Common myeloid progenitor, CD34-positive (primary cell): ENCODE results near the gene PRTFDC1.

Source experiments
- CTCF ChIA-PET: fragments of 350-600 bp; sonication (Branson Sonifier 250); formaldehyde crosslinking; loops from one replicate; lab custom pipeline; 2021; ENCODE audit warnings: antibody characterized with exemption; lab: Charles Lee
- POLR2A ChIA-PET: fragments of 350-600 bp; sonication (Branson Sonifier 250); formaldehyde crosslinking; loops from one replicate; lab custom pipeline; 2021; ENCODE audit warnings: antibody characterized with exemption; lab: Charles Lee
- DNase-seq, 3 donors: peaks; one replicate each; pipeline versions ENCODE4 v3.0.0 to v3.0.0-alpha.2; 2013
- H3K27ac ChIP-seq, 2 experiments: 1 replicate in 1 of 2; 2 replicates in 1 of 2; pipeline ENCODE4 v1.7.0; 2013; ENCODE audit warnings: inconsistent platforms in 2 of 2, low read length in 2 of 2, mild to moderate bottlenecking in 2 of 2, low read depth in 1 of 2, moderate library complexity in 1 of 2; ENCODE audit not compliant: severe bottlenecking in 2 of 2, insufficient read depth in 1 of 2, poor library complexity in 1 of 2
- H3K27me3 ChIP-seq, 5 experiments: replicated peaks in 2 of 5; 1 replicate in 3 of 5; 2 replicates in 2 of 5; pipeline versions ENCODE4 v1.6.1 to v1.7.0; 2013; ENCODE audit warnings: low read length in 4 of 5, mild to moderate bottlenecking in 2 of 5, moderate library complexity in 2 of 5, inconsistent platforms in 1 of 5; ENCODE audit not compliant: insufficient read depth in 5 of 5, control insufficient read depth in 4 of 5
- H3K36me3 ChIP-seq, 4 experiments: 1 replicate in 2 of 4; 2 replicates in 2 of 4; pipeline versions ENCODE4 v1.6.1 to v1.7.0; 2013; ENCODE audit warnings: low read length in 3 of 4, control low read depth in 1 of 4, mild to moderate bottlenecking in 1 of 4; ENCODE audit not compliant: control insufficient read depth in 4 of 4, insufficient read depth in 4 of 4
- H3K4me1 ChIP-seq, 4 experiments: 1 replicate in 3 of 4; 2 replicates in 1 of 4; pipeline versions ENCODE4 v1.6.1 to v1.7.1; 2013; ENCODE audit warnings: low read length in 3 of 4, mild to moderate bottlenecking in 3 of 4, control low read depth in 1 of 4, inconsistent platforms in 1 of 4, moderate library complexity in 1 of 4; ENCODE audit not compliant: control insufficient read depth in 4 of 4, insufficient read depth in 4 of 4; ENCODE audit errors: control extremely low read depth in 1 of 4
- H3K4me3 ChIP-seq, 7 experiments: 1 replicate in 4 of 7; 2 replicates in 3 of 7; pipeline versions ENCODE4 v1.5.1 to v1.7.0; 2013; ENCODE audit warnings: mild to moderate bottlenecking in 7 of 7, low read length in 6 of 7, moderate library complexity in 6 of 7, inconsistent platforms in 2 of 7, low read depth in 2 of 7, control low read depth in 1 of 7; ENCODE audit not compliant: insufficient read depth in 4 of 7, control insufficient read depth in 1 of 7; ENCODE audit errors: extremely low read depth in 1 of 7
- H3K9me3 ChIP-seq, 5 experiments: 1 replicate in 4 of 5; 2 replicates in 1 of 5; pipeline versions ENCODE4 v1.6.1 to v1.7.1; 2013; ENCODE audit warnings: low read length in 4 of 5, mild to moderate bottlenecking in 2 of 5, inconsistent platforms in 1 of 5, low read depth in 1 of 5, moderate library complexity in 1 of 5; ENCODE audit not compliant: control insufficient read depth in 4 of 5, insufficient read depth in 2 of 5; ENCODE audit errors: control extremely low read depth in 1 of 5
- WGBS: methylation state at CpG from one replicate; pipeline ENCODE4 v1.1.5; 2013; ENCODE audit not compliant: insufficient coverage; 5-methylcytosine and 5-hydroxymethylcytosine counted together

PRTFDC1 gene

DNA sequence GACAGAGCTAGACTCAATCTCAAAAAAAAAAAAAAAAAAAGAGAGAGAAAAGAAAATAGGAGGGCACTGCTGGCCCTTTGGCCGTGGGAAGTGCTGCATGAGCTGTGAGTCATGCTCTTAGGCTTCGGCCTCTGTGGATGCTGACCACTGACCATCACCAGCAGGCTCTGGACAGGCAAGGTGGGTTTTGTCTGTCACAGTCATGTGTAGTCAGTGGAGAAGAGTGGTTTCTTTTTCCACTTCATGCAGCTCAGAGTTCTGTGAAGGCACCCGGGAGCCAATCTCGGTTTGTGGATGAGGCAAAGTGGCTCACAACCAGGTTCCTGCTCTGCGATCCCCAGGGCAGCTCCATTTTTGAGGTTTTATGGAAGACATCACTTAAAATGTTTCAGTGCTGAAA, 58.1 kb downstream of the PRTFDC1 start:
- H3K27me3 ChIP-seq, result no peaks in the 10 kb centered on the region
- H3K4me1 ChIP-seq, result peaks cover 0 to 6% (median 4%) of the 10 kb centered on the region in 4 experiments
- H3K36me3 ChIP-seq, result no peaks in the 10 kb centered on the region
- no peaks in the 10 kb centered on the region for H3K9me3 ChIP-seq
- ChIA-PET POLR2A (no interaction called here), CTCF (interaction anchor here (0.6 to 1.7 kb wide), 3 partner anchors 9 to 939 kb away, joined by 3 to 5 read pairs (median 3); no protein-coding TSS in a partner anchor)
- H3K27ac ChIP-seq, result no peak overlapping the region
- 97% methylated on average over 5 of the region's 5 CpGs for WGBS
- no peak for DNase-seq
- H3K4me3 ChIP-seq, result no peak overlapping the region

DNA sequence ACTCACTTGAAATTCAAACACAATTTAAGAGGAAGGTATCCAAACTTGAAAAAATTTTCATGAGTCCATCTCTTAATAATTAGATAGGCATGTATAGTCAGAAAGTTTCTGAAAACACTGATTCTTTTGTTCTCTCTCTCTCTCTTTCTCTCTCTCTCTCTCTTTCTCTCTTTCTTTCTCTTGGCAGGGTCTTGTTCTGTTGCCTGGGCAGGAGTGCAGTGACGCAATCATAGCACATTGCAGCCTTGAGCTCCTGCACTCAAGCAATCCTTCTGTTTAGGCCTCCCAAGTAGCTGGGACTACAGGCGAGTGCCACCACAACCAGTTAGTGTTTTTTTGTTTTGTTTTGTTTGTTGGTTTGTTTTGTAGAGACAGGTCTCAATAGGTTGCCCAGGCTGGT, 59.3 kb downstream of the PRTFDC1 start:
- 100% methylated on average over 2 of the region's 2 CpGs for WGBS
- Histone ChIP-seq H3K9me3 (no peaks in the 10 kb centered on the region), H3K4me1 (peaks cover 0 to 7% (median 4%) of the 10 kb centered on the region in 4 experiments), H3K4me3 (no peak overlapping the region), H3K36me3 (no peaks in the 10 kb centered on the region), H3K27ac (no peak overlapping the region), H3K27me3 (no peaks in the 10 kb centered on the region)
- CTCF ChIA-PET, result interaction anchor here (1.7 kb wide), 1 partner anchor 8 kb away, joined by 5 read pairs; no protein-coding TSS in a partner anchor
- POLR2A ChIA-PET, result no interaction called here
- DNase-seq, result no peak

DNA sequence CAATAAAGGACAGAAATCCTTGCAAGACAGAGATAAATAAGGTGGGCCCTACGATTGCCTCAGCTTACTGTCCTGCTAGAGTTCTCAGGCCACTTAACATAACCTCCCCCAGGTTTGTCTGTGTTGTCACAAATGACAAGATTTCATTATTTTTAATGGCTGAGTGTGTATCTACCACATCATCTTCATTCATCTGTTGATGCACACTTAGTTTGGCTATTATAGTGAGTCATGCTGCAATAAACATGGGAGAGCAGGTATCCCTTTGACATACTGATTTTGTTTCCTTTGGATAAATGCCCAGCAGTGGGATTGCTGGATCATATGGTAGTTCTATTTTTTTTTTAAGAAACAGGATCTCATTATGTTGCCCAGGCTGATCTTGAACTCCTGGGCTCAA, 60.6 kb downstream of the PRTFDC1 start:
- Histone ChIP-seq H3K4me1 (peaks cover 0 to 13% (median 9%) of the 10 kb centered on the region in 4 experiments), H3K27ac (no peak overlapping the region), H3K27me3 (no peaks in the 10 kb centered on the region), H3K36me3 (no peaks in the 10 kb centered on the region), H3K4me3 (no peak overlapping the region), H3K9me3 (no peaks in the 10 kb centered on the region)
- 100% methylated on average over 1 of the region's 1 CpG for WGBS
- DNase-seq, result no peak
- POLR2A ChIA-PET, result no interaction called here
- CTCF ChIA-PET, result interaction anchor here (0.8 kb wide), 1 partner anchor 38 kb away, joined by 4 read pairs; no protein-coding TSS in a partner anchor

DNA sequence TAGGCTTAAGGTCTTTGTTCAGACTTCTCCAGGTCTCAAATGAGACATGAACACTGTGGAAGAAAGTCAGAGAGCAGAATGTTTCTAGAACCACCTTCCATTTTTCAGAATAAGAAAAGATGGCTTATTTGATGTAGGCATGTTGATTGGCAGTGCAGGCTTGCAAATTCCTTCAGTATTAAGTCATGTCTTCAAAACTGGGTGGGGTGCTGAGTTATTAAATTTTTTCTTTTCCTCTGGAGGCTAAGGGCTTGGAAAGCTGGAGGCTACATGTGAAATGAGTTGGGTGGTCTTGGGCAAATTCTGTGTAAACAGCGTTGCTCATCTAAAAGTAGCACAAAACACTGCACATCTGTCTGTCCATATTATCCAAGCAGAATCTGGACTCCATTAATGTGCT, 62.8 kb downstream of the PRTFDC1 start:
- H3K27ac ChIP-seq, result no peak overlapping the region
- no peak overlapping the region for H3K4me3 ChIP-seq
- WGBS, result no CpG with 5 or more reads among the region's 1 CpG
- H3K9me3 ChIP-seq, result peaks cover 0 to 2% (median 0%) of the 10 kb centered on the region in 5 experiments
- ChIA-PET CTCF (interaction anchor here (1.2 to 1.8 kb wide), 2 partner anchors 20 to 41 kb away, joined by 3 read pairs; no protein-coding TSS in a partner anchor), POLR2A (no interaction called here)
- H3K36me3 ChIP-seq, result no peaks in the 10 kb centered on the region
- peaks cover 0 to 12% (median 10%) of the 10 kb centered on the region in 4 experiments for H3K4me1 ChIP-seq
- DNase-seq, result no peak
- no peaks in the 10 kb centered on the region for H3K27me3 ChIP-seq

DNA sequence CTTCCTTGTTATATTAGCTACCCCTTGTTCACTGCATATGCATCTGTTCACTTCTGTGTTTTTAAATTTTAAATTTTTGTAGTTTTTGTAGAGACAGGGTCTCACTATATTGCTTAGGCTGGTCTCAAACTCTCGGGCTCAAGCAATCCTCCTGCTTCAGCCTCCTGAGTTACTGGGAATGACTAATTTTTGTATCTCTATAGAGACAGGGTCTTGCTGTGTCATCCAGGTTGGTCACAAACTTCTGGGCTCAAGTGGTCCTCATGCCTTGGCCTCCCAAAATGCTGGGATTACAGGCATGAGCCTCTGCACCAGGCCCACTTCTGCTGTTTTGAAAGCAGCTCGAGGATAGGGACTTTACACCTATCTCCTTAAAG, 64.6 kb downstream of the PRTFDC1 start:
- Histone ChIP-seq H3K4me3 (no peak overlapping the region), H3K27me3 (no peaks in the 10 kb centered on the region), H3K27ac (no peak overlapping the region), H3K9me3 (peaks cover 0 to 2% (median 0%) of the 10 kb centered on the region in 5 experiments), H3K4me1 (peaks cover 0 to 17% (median 14%) of the 10 kb centered on the region in 4 experiments), H3K36me3 (no peaks in the 10 kb centered on the region)
- 89% methylated on average over 1 of the region's 2 CpGs for WGBS
- DNase-seq, result no peak
- POLR2A ChIA-PET, result no interaction called here
- CTCF ChIA-PET, result interaction anchor here (0.8 to 1.6 kb wide), 3 partner anchors 11 to 42 kb away, joined by 3 read pairs; no protein-coding TSS in a partner anchor

DNA sequence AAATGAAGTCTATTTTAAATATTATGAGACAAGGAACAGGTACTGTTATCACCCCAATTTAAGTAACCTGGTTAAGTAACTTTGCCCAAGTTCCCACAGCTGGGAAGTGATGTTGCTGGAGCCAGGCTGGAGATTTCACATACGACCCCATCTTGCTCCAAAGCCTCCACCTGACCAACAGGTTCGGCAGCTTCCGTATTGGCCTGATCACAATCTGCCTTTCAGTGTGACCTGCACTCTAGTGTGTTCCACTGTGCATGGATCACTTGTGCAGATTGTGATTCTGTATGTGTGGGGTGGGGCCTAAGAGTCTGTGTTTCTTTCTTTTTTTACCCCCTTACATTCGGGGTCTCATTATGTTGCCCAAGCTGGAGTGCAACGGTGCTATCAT, 66.1 kb downstream of the PRTFDC1 start:
- CTCF ChIA-PET, result interaction anchor here (1.2 to 1.7 kb wide), 2 partner anchors 9 to 17 kb away, joined by 3 to 5 read pairs; no protein-coding TSS in a partner anchor
- Histone ChIP-seq H3K4me3 (no peak overlapping the region), H3K4me1 (peaks cover 3 to 21% (median 17%) of the 10 kb centered on the region in 4 experiments), H3K36me3 (no peaks in the 10 kb centered on the region), H3K27me3 (no peaks in the 10 kb centered on the region), H3K27ac (no peak overlapping the region), H3K9me3 (peaks cover 0 to 2% (median 0%) of the 10 kb centered on the region in 5 experiments)
- POLR2A ChIA-PET, result no interaction called here
- WGBS, result 75% methylated on average over 4 of the region's 5 CpGs
- DNase-seq, result no peak

DNA sequence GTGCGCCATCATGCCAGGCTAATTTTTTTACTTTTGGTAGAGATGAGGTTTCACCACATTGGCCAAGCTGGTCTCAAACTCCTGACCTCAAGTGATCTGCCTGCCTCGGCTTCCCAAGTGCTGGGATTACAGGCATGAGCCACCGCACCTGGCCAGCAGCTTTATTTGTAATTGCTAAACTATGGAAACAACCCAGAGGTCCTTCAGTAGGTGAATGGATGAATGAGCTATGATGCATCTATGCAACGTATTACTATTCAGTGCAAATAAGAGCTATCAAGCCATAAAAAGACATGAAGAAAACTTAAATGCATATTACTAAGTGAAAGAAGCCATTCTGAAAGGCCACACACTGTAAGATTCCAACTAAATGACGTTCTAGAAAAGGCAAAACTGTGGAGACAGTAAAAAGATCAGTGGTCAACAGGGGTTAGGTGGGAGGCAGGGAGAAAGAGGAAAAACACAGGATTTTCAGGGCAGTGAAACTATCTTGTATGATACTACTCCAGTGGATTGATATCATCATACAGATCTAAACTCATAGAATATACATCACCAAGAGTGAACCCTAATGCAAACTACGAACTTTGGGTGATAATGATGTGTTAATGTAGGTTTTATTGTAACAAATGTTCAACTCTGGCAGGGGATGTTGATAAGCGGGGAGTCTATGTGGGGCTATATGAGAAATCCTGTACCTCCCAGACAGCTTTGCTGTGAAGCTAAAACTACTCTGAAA, 66.7 kb downstream of the PRTFDC1 start:
- Histone ChIP-seq H3K9me3 (peaks cover 0 to 2% (median 0%) of the 10 kb centered on the region in 5 experiments), H3K27ac (no peak overlapping the region), H3K4me1 (peaks cover 3 to 21% (median 17%) of the 10 kb centered on the region in 4 experiments), H3K27me3 (no peaks in the 10 kb centered on the region), H3K4me3 (no peak overlapping the region), H3K36me3 (no peaks in the 10 kb centered on the region)
- CTCF ChIA-PET, result interaction anchor here (1.2 to 2.7 kb wide), 6 partner anchors 8 to 44 kb away, joined by 3 to 10 read pairs (median 5); no protein-coding TSS in a partner anchor
- 94% methylated on average over 4 of the region's 7 CpGs for WGBS
- no peak for DNase-seq
- POLR2A ChIA-PET, result no interaction called here
